LHCN-M2 (cell line): ENCODE data around the gene SUPT3H. TPM values are rescaled to one million over a fixed set of nuclear protein-coding genes. Genes with fewer than 3 reads are reported as not detected.
"Not testable (repeated sequence)": the region's sequence is repeated elsewhere in the genome, so short reads cannot be mapped to it uniquely, and the experiment has no call there.

ENCODE experiments used
- DNase-seq: peaks from one replicate; pipeline ENCODE4 v3.0.0-alpha.2; 2012; ENCODE audit warnings: low read depth
- total RNA-seq: library from RNA; depleted of rRNA; stranded (reverse); fragments of >200 nt; gene quantifications from 2 replicates; pipeline ENCODE4 v1.2.3, GENCODE V29; 2014

SUPT3H gene
- total RNA-seq, 1 experiment from 2014 or later, result 6.4 TPM

DNA sequence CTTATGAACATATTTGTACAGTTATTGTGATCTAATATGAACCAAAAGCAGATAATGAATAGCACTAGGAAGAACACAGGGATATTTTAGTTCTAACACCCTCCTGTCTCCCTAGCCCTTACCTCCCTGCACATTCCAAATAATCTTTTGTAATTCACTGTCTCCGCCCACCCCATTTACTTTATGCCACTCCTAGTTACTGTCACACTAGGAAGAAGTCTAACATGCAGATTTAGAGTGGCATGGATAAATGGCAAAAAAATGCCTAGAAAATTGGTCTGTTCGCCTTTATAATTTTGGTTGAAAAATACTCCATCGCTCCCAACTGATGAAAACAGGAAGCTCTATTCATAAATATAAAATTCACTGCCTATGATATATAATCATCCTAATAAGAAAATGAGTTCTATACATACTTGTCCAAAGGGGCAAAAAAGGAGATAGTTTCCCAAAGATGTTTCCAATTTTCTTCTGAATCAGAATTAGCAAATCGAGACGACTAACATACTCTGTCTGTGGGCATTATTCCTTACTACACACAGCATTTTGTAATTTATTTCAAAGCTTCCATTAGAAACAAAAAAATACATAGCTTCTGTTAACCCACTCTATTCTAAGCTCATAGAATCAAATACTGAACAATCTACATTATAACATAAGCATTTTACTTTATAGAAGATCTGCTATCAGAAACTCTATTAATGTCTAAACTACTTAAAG is 50.9 kb downstream of the SUPT3H start:
- DNase-seq, result no peak

DNA sequence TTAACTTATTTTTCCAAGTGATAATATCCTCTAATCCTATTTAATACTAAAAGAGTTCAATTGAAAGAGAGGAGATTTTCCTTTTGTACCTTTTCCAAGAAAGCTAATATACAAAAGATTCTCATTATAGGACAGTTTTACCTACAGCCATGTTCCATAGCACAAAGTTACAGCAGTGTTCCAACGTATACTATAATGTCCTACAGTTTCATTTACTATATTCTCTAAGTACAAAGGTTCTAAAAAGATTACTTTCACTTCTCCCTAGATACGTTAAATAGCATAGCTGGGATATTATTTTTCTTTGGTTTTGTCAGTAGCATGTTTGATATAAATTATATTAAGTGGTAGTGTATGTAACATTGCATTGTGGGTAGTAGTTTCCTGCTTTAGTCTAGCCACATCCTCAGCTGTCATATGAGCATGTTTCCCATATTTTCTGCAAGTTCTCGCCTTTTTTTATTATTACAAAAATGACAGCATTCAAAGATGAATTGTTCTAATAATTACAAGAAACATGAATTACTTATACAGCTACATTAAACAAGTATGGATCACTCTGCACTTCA is 54.0 kb downstream of the SUPT3H start:
- no peak for DNase-seq

DNA sequence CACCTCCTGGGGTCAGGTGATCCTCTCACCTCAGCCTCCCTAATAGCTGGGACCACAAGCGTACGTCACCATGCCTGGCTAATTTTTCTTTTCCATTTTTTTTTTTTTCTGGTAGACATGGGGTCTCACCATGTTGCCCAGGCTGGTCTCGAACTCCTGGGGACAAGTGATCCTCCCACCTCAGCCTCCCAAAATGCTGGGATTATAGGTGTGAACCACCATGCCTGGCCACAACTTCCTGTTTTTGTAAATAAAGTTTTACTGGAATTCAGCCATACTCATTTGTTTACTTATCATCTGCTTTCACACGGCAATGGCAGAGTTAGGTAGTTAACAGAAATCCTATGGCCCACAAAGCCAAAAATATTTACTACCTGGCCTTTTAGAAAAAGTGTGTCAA is 57.4 kb downstream of the SUPT3H start:
- DNase-seq, result no peak

DNA sequence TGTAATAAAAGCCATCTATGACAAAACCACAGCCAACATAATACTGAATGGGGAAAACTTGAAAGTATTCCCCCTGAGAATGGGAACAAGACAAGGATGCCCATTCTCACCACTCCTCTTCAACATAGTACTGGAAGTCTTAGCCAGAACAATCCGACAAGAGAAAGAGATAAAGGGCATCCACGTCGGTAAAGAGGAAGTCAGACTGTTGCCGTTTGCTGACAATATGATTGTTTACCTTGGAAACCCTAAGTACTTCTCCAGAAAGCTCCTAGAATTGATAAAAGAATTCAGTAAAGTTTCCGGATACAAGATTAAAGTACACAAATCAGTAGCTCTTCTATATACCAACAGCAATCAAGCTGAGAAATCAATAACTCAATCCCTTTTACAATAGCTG is 63.6 kb downstream of the SUPT3H start:
- DNase-seq, result no peak

DNA sequence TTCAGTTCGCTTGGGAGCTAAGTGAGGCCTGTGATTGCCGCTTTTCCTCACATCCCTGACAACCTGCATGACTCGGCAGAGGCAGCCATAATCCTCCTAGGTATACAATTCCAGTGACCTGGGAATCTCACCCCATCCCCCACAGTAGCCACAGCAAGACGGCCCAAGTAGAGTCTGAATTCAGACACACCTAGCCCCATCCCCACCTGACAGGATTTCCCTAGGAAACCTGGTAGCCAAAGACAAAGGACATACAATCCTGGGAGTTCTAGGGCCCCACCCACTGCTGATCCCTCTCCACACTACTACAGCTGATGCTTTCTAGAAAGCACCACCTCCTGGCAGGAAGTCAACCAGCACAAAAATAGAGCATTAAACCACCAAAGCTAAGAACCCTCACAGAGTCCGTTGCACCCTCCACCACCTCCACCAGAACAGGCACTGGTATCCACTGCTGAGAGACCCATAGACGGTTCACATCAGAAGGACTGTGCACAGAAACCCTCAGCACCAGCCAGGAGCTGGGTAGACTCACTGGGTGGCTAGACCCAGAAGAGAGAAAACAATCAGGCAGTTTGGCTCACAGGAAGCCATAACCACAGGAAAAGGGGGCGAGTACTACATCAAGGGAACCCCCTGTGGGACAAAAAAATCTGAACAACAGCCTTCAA is 67.5 kb downstream of the SUPT3H start:
- DNase-seq, result no peak

DNA sequence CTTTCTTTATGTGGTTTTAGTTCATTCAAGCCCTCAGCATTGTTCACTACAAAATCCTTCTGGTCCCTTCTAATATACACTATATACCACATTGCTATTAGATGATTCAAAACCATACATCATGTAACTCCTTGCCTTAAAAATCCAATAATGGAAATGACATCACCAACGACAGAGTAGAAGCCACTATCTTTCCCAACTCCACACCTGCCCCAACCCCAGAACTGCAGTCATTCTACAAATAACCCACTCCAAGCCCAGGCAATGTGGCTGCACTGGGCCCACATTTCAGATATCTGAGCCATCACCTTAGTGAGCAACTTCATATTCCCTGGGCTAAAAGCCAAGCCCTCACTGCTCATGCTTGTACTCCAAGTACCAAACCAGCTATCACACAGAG is 72.2 kb downstream of the SUPT3H start:
- DNase-seq, result peak; percentile 9

DNA sequence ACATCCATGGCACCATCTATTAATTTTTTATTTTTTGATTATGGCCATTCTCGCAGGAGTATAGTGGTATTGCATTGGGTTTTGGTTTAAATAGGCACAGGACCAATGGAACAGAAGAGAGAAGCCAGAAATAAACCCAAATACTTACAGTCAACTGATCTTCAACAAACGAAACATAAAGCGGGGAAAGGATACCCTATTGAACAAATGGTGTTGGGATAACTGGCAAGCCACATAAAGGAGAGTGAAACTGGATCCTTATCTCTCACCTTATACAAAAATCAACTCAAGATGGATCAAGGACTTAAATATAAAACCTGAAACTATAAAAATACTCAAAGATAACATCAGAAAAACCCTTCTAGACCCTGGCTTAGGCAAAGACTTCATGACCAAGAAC is 74.9 kb downstream of the SUPT3H start:
- DNase-seq, result no peak

DNA sequence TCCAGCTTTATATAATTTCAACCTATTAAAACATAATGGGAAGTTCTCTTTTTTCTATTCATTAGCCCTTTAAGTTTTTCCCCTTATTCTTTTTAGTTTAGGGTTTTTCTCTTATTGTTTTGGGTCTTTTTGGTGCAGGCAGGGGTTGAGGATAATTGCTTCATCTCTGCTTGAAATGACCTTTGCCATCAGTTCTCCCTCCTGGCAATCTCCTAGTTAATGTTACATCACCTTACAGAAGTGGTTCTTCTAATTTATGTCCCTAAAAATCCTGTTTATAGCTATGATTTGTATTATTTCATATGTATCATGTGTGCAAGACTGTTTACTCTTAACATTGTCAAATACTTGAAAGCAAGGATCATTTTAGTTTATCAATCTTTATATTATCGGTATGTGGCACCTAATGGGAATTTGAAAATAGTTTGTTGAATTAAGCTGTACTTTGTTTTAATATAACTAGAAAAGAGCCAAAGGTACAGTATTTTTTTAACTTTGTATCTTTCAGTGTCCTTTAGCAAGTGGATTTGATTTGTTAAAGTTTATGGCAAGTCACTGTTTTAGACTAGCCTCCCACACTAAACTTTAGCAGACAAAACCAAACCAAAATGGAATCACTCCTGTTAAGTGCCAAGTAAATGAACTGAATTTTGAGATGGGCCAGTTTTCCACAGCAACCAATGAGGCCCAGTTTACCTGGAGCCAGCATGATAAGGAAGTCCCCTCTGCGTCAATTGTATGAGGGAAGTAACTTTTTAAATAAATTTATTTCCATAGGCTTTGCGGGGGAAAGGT is 76.2 kb downstream of the SUPT3H start:
- no peak for DNase-seq

DNA sequence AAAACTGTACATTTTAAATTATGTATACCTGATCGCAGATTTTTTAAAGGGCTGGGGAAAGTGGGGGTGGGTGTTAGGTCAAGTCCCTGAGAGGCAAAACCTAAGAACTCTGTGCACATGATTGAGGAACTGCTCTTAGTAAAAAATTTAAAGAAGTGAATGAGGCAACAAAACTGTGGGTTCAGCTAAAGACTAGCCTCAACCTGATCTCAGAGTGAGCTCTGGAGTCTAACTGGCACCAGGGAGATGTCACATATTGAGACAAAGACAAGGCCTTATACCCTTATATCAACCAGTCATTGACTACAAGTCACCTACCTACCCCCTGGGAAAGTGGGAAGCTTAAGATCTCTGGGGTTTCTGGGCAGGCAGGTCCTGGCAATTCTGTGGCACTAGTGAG is 77.0 kb downstream of the SUPT3H start:
- no peak for DNase-seq

DNA sequence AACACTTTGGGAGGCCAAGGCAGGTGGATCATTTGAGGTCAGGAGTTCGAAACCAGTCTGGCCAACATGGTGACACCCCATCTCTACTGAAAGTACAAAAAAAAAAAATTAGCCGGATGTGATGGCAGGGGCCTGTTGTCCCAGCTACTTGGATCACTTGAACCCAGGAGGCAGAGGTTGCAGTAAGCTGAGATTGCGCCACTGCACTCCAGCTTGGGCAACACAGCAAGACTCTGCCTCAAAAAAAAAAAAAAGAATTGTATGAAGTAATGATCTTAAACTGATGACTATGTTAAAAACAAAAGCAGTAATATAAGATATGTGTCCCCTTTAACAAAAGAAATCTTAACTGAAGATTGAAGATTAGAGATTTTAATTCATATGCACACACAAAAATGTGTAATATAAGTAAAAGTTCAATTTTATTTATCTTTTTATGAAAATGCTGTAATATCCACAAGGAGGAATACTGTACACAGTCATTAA is 78.6 kb downstream of the SUPT3H start:
- DNase-seq, result no peak

DNA sequence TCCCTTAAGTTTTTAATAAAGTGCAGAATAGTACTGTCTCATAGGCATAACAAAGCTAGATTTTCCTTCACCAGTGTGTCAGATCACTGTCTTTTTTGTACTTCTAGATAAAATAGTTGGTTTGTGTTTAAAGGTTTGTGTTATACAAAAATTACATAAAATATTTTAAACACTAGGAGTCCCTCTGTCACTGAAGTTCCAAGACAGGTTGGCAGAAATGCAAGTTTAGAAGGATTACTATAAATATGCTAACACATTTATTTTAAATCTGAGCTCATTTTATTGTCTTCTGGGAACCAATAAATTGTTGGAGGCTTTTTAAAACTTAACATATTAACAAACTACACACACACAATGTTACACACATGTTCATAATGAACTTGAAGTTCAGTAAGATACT is 80.4 kb downstream of the SUPT3H start:
- peak; percentile 6 for DNase-seq

DNA sequence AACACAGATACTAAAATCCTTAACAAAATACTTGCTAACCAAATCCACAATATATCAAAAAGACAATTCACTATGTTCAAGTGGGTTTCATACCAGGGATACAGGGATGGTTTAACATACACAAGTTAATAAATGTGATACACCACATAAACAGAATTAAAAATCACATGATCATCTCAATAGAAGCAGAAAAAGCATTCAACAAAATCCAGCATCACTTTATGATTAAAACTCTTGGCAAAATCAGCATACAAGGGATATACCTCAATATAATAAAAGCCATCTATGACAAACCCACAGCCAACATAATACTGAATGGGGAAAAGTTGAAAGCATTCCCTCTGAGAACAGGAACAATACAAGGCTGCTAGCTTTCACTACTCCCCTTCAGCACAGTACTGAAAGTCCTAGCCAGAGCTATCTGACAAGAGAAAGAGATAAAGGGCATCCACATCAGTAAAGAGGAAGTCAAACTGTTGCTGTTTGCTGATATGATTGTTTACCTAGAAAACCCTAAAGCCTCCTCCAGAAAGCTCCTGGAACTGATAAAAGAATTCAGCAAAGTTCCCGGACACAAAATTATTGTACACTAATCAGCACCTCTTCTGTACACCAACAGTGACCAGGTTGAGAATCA is 83.6 kb downstream of the SUPT3H start:
- not testable (repeated sequence) for DNase-seq

DNA sequence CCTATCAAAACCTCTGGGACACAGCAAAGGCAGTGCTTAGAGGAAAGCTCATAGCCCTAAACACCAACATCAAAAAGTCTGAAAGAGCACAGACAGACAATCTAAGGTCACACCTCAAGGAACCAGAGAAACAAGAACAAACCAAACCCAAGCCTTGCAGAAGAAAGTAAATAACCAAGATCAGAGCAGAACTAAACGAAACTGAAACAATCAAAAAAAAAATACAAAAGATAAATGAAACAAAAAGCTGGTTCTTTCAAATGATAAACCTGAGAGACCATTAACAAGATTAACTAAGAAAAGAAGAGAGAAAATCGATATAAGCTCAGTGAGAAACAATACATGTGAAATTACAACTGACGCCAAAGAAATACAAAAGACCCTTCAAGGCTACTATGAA is 84.4 kb downstream of the SUPT3H start:
- DNase-seq, result no peak

DNA sequence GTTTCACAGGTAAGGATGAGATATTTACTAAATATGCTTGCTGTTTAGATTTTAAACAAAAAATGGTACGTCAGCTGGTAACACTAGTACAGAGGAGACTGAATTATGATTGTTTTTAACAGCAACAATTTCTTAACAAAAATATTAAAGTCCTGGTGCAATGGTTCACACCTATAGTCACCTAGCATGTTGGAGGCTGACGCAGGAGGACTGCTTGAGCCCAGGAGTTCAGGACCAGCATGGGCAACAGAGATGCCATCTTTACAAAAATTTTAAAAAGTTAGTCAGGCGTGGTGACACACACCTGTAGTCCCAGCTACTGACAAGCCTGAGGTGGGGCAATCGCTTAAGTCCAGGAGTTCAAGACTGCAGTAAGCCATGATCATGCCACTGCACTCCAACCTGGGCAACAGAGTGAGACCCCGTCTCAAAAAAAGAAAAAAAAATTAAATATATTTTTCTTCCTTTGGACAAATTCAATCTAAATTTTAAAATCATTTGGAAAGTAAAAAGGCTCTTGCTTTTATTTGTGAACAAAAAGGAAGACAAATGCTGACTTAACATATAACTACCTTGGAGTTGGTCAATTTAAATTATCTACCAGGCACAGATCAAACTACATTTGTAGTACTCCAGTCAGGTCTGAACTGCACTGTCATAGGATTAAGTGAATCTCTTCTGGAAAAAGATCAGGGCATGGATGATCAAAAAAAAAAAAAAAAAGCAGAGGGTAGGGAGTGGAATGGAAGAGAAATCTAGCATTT is 87.8 kb downstream of the SUPT3H start:
- no peak for DNase-seq

DNA sequence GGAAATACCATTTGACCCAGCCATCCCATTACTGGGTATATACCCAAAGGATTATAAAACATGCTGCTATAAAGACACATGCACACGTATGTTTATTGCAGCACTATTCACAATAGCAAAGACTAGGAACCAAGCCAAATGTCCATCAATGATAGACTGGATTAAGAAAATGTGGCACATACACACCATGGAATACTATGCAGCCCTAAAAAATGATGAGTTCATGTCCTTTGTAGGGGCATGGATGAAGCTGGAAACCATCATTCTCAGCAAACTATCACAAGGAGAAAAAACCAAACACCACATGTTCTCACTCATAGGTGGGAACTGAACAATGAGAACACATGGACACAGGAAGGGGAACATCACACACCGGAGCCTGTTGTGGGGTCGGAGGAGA is 91.0 kb downstream of the SUPT3H start:
- not testable (repeated sequence) for DNase-seq

DNA sequence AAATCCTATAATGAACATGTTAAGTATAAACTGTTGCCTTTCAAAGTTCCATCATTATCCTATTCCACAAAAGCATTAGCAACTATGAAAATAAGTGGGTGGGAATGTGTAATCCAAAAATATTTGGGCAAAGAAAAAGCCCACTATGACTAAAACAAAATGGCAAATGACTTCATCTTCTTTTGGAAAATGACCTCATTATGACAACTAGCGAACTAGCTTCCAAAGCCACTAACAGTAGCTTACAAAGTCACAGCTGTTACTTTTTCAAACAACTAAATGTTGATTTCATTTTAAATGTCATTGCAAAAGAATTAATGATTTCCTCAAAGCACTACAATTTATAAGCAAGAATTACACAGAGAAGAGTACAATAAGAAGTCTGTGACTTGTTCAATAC is 99.4 kb downstream of the SUPT3H start:
- peak; percentile 60 for DNase-seq

DNA sequence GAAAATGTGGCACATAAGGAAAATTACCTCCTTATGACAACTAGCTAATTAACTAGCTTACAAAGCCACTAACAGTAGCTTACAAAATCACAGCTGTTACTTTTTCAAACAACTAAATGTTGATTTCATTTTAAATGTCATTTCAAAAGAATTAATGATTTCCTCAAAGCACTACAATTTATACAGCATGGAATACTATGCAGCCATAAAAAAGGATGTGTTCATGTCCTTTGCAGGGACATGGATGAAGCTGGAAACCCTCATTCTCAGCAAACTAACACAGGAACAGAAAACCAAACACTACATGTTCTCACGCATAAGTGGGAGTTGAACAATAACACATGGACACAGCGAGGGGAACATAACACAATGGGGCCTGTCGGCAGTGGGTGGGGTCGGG is 100.0 kb downstream of the SUPT3H start:
- not testable (repeated sequence) for DNase-seq

DNA sequence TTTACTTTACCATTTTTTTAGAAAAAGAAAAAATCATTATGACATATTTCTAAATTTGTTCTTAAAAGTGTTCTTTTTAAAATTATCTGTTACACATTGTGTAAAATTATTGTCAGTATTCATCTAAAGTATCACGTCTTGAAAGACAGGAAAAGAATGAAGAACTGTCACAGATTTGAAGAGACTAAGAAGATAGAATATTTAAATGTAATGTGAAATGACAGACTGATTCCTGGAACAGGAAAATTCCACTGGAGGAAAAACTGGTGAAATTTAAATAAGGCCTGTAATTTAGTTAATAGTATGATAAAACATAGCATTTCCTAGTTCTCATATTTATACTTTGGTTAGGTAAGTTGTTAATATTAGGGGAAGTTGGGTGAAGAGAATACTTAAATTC is 102.4 kb downstream of the SUPT3H start:
- DNase-seq, result no peak

DNA sequence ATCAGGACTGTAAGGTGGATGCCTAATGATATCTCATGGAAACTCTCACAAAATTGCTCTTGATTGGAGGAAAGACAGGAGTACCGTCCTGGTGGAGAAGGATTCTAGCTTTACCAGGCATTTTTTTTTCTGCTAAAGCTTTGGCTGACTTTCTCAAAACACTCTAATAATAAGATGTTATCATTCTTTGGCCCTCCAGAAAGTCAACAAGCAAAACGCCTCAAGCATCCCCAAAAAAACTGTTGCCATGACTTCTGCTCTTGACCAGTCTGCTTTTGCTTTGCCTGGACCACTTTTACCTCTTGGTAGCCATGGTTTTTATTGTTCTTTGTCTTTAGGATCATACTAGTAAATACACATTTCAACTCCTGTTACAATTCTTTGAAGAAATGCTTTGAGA is 105.1 kb downstream of the SUPT3H start:
- no peak for DNase-seq

DNA sequence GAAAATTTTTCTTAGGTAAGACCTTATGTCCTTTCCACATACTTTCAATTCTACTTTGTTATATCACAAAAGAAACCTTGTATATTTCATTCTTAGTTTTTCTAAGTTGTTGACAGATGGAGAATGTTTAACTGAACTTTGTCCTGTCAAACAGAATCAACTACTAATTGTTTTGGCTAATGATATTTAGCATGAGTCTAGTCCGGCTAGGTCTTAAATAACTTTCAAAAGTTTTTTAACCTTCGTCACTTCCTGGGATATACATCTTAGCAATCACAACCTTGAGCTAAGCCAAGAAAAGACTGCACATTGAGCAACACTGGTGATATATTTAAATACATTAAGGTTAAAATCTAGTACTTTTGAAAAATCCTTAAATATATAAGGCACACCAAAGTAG is 112.5 kb downstream of the SUPT3H start:
- DNase-seq, result no peak

DNA sequence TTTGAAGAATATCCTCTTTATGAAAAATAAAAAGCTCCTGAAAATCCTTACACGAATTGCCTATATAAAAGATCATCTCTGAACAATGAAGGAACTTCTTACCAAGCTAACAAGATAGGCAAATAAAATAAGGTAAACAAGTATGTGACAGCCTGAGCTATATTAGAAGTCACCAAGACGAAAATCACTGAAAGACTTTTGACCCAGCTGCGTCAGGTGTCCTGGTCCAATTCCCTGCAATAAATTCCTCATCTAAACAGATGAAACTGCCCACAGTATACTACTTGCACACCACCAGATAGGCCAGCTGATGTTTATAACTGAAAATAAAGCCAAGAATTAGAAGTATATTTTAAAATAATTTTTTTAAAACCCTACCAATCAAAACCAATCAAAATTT is 117.0 kb downstream of the SUPT3H start:
- no peak for DNase-seq
